HL-60 (cell line): Measurements from ENCODE around the gene BAZ1A.

ENCODE experiments used
- DNase-seq, 2 experiments: peaks; one replicate each; pipeline ENCODE4 v3.0.0-alpha.2; 2010 to 2020; ENCODE audit warnings: low read depth in 1 of 2, low spot score in 1 of 2
- H3K27ac ChIP-seq: fragments of 250-450 bp; sonication (Bioruptor Pico); replicated peaks from 2 replicates; pipeline ENCODE4 v1.5.1; 2020; ENCODE audit warnings: mild to moderate bottlenecking, moderate library complexity
- H3K27me3 ChIP-seq: fragments of 250-450 bp; sonication (Bioruptor Pico); 2 replicates; pipeline ENCODE4 v1.5.1; 2021; ENCODE audit warnings: mild to moderate bottlenecking, moderate library complexity; ENCODE audit not compliant: insufficient read depth, poor library complexity, severe bottlenecking
- H3K4me3 ChIP-seq: replicated peaks from 2 replicates; pipeline ENCODE4 v1.5.1; 2011; ENCODE audit warnings: mild to moderate bottlenecking, control low read depth, low read length; ENCODE audit not compliant: insufficient read depth
- CTCF ChIP-seq: IDR thresholded peaks from one replicate; pipeline ENCODE4 v1.5.1; 2011; ENCODE audit warnings: low read length, control low read depth, inconsistent platforms; ENCODE audit not compliant: insufficient read depth
- GABPA ChIP-seq: IDR thresholded peaks from 2 replicates; pipeline ENCODE4 v1.6.1; 2012; ENCODE audit warnings: low read depth
- POLR2AphosphoS5 ChIP-seq: IDR thresholded peaks from 2 replicates; pipeline ENCODE4 v1.6.1; 2012; ENCODE audit warnings: low read depth
- REST ChIP-seq: IDR thresholded peaks from 2 replicates; pipeline ENCODE4 v1.6.1; 2012; ENCODE audit warnings: low read depth; ENCODE audit not compliant: insufficient replicate concordance
- SPI1 ChIP-seq: IDR thresholded peaks from 2 replicates; pipeline ENCODE4 v1.6.1; 2012; ENCODE audit warnings: low read depth, mild to moderate bottlenecking, borderline replicate concordance
- long read RNA-seq: library from polyadenylated mRNA; unstranded; transcript quantifications from one replicate; pipeline ENCODE4 v2.0.0, GENCODE V29; 2020

BAZ1A gene, protein sequence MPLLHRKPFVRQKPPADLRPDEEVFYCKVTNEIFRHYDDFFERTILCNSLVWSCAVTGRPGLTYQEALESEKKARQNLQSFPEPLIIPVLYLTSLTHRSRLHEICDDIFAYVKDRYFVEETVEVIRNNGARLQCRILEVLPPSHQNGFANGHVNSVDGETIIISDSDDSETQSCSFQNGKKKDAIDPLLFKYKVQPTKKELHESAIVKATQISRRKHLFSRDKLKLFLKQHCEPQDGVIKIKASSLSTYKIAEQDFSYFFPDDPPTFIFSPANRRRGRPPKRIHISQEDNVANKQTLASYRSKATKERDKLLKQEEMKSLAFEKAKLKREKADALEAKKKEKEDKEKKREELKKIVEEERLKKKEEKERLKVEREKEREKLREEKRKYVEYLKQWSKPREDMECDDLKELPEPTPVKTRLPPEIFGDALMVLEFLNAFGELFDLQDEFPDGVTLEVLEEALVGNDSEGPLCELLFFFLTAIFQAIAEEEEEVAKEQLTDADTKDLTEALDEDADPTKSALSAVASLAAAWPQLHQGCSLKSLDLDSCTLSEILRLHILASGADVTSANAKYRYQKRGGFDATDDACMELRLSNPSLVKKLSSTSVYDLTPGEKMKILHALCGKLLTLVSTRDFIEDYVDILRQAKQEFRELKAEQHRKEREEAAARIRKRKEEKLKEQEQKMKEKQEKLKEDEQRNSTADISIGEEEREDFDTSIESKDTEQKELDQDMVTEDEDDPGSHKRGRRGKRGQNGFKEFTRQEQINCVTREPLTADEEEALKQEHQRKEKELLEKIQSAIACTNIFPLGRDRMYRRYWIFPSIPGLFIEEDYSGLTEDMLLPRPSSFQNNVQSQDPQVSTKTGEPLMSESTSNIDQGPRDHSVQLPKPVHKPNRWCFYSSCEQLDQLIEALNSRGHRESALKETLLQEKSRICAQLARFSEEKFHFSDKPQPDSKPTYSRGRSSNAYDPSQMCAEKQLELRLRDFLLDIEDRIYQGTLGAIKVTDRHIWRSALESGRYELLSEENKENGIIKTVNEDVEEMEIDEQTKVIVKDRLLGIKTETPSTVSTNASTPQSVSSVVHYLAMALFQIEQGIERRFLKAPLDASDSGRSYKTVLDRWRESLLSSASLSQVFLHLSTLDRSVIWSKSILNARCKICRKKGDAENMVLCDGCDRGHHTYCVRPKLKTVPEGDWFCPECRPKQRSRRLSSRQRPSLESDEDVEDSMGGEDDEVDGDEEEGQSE (N-terminal part only)
- long read RNA-seq, partial matches to known transcripts = 15 of 30 reads
- long read RNA-seq, other reads (novel, unspliced or antisense) = 15 of 30 reads

DNA sequence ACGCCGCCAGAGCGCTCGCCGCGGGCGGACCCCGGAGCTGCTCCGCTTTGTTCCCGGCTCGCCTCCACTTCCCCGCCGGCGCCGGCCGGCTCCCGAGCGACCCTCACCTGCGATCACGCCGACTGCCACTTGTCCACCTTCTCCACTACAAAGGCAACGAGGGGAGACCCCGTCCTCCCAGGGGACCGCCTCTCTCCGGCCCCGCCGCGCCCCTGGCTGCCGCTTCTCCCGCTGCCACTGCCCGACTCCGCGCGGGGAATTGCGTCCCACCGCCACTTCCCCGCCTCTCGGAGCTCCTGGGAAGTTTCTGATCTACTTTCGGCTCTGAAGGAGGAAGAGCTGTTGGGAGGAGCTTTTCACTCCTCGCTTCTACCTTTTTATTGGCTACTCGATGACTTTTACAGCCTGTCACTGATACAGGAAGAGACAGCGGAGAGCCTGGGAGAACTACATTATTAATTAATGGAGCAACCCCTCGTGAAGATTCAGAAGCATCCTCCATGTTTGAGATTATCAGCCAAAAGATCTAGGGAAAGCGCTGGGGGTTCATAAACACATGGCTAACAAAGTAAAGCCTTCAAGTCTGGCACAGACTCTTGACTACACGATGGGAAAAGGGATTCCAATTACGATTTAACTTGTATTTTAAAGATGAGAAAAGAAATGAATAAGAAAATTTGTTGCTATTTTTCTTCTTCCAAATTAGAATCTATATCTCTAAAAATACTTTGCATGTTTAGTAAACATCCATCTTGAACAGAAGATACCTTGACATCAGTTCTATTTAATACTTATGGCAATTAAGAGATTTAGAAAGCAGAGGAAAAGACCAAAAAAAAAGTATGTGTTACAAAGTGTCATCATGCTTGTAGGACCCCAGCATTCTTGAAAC is at the start of gene BAZ1A:
Gene BAZ1A (minus strand): TSS at position 330 of the 892 bp plus-strand sequence. CDS start 756 bp downstream, outside the sequence.
- no peaks in the 10 kb centered on the region for H3K27me3 ChIP-seq
- peak within 1 kb of the TSS; percentile 85 for H3K4me3 ChIP-seq
- peak within 1 kb of the TSS; percentile 96 for H3K27ac ChIP-seq
- peak; percentile 68 to 85 for DNase-seq
- TF ChIP-seq SPI1 (peak; percentile 63; the same call in 1 of the 2 replicates), REST (peak; percentile 47), GABPA (no peak), POLR2AphosphoS5 (peak; percentile 46; the same call in 1 of the 2 replicates)

- Histone ChIP-seq H3K27me3 (no peaks in the 10 kb centered on the region), H3K4me3 (no peak overlapping the region; the same call in 1 of the 2 replicates), H3K27ac (peak overlapping the region; percentile 27; the same call in 1 of the 2 replicates)
- TF ChIP-seq POLR2AphosphoS5 = no peak
- TF ChIP-seq REST = no peak
- TF ChIP-seq CTCF = no peak
- DNase-seq = no peak
Observed at GRCh38 chr14:34920339-34920738, 45.2 kb upstream of the BAZ1A start.

DNA sequence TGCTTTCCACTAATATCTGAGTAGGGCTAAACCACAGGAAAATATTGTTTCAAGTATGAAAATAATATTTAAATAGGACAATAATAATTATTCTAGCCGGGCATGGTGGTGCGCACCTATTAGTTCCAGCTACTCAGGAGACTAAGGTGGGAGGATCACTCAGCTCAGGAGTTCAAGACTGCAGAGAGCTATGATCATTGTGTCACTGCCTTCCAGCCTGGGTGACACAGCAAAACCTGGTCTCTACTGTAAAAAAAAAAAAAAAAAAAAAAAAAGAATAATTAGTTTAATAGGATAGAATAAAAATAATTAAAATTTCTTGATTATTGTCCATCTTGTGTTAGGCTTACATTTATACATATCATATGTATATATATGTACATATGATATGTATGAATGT is 38.5 kb upstream of the BAZ1A start:
- DNase-seq = no peak
- no peak overlapping the region for H3K4me3 ChIP-seq
- no peaks in the 10 kb centered on the region for H3K27me3 ChIP-seq
- H3K27ac ChIP-seq = no peak overlapping the region
- no peak for TF ChIP-seq SPI1
- no peak for TF ChIP-seq POLR2AphosphoS5
- no peak for TF ChIP-seq GABPA
- TF ChIP-seq CTCF = no peak
- no peak for TF ChIP-seq REST
